ENCODE data around the gene SLC2A13. TPM values are rescaled to one million over a fixed set of nuclear protein-coding genes. Genes with fewer than 3 reads are reported as not detected.

The SLC2A13 gene
- total RNA-seq, 1 donor from 2014 or later = 98.6 TPM

Small RNA genes lying within 50 kb of the gene (small RNA-seq; reads per million reads assigned to genes)
- gene RF00414 = not detected

Other genes with a start within 250 kb of the SLC2A13 start
- 8.6 TPM for gene LRRK2, start 118.9 kb upstream of the SLC2A13 start, total RNA-seq

All from frontal cortex (tissue), 1 donor.